ENCODE results near the gene EIF4G3. TPM values are rescaled to one million over a fixed set of nuclear protein-coding genes. Genes with fewer than 3 reads are reported as not detected.
"Not testable (repeated sequence)": the region's sequence is repeated elsewhere in the genome, so short reads cannot be mapped to it uniquely, and the experiment has no call there.

The EIF4G3 gene
- polyA plus RNA-seq, 1 of the 3 experiments (the other 2 are of a cell fraction): 32.0 TPM

GRCh38 chr1:20792196-20792595 is 384.5 kb downstream of the EIF4G3 start (continued):
- TF ChIP-seq CHD2 (IDR thresholded peaks at IDR 0.05; ENCODE audit: low read length, partially characterized antibody) (no peak), TAF1 (IDR thresholded peaks at IDR 0.05; ENCODE audit: borderline replicate concordance, low read depth, low read length) (no peak), RCOR1 (IDR thresholded peaks at IDR 0.05; ENCODE audit: low read length) (no peak), USF2 (IDR thresholded peaks at IDR 0.05; ENCODE audit: borderline replicate concordance, low read depth, low read length) (no peak), RAD21 (IDR thresholded peaks at IDR 0.05; ENCODE audit: low read length) (no peak), ELF1 (IDR thresholded peaks at IDR 0.05) (no peak), GABPA (IDR thresholded peaks at IDR 0.05; ENCODE audit: low read depth) (no peak), FOXM1 (IDR thresholded peaks at IDR 0.05; ENCODE audit: low read depth) (no peak), JUND (IDR thresholded peaks at IDR 0.05) (0 out of 2 replicates have a peak, but pooled peaks have one; percentile 18), POLR2AphosphoS5 (IDR thresholded peaks at IDR 0.05; ENCODE audit: low read depth, low read length) (no peak)

GRCh38 chr1:20790785-20791184 is 385.9 kb downstream of the EIF4G3 start:
- Histone ChIP-seq H3K79me2 (ENCODE audit: insufficient read depth) (peaks cover 7% of the 10 kb centered on the region), H3K27ac (ENCODE audit: low read depth in 2 of 2, low read length in 1 of 2) (no peak overlapping the region), H3K9me3 (no peaks in the 10 kb centered on the region), H3K4me1 (ENCODE audit: control insufficient read depth in 1 of 2, insufficient read depth in 2 of 2, low read depth in 1 of 2, low read length in 1 of 2) (0 out of 4 replicates have a peak, but pooled peaks cover 0 to 6% of the 10 kb centered on the region in 2 experiments), H3K9me2 (no peaks in the 10 kb centered on the region), H3K9ac (no peak overlapping the region), H3K27me3 (ENCODE audit: insufficient read depth) (no peaks in the 10 kb centered on the region), H3K36me3 (replicated peaks in 1 of 2; ENCODE audit: control insufficient read depth in 1 of 2, insufficient read depth in 2 of 2, low read length in 1 of 2) (no peaks in the 10 kb centered on the region), H4K20me1 (ENCODE audit: insufficient read depth) (peaks cover 6% of the 10 kb centered on the region), H3K4me2 (no peak overlapping the region), H2AFZ (ENCODE audit: low read depth) (no peak overlapping the region), H3F3A (replicated peaks; ENCODE audit: insufficient read depth) (peaks cover 33% of the 10 kb centered on the region), H3K4me3 (ENCODE audit: low read depth in 2 of 2, low read length in 1 of 2) (no peak overlapping the region)
- no peak for DNase-seq
- ChIA-PET POLR2A (no interaction called here), CTCF (interaction anchor here (1.2 kb wide), 1 partner anchor 405 kb away, joined by 3 read pairs; no protein-coding TSS in a partner anchor)
- 98% methylated on average over 3 of the region's 3 CpGs for WGBS (ENCODE audit: low lambda C conversion rate)
- TF ChIP-seq NFIC (IDR thresholded peaks at IDR 0.05; ENCODE audit: borderline replicate concordance) (no peak), GATA2 (CRISPR knock-in tag; IDR thresholded peaks at IDR 0.05) (no peak), RAD21 (IDR thresholded peaks at IDR 0.05; ENCODE audit: low read length) (no peak), FOXJ3 (CRISPR knock-in tag; IDR thresholded peaks at IDR 0.05) (no peak), MAX (IDR thresholded peaks at IDR 0.05; ENCODE audit: low read depth) (no peak), TCF12 (IDR thresholded peaks at IDR 0.05) (no peak), EP300 (IDR thresholded peaks at IDR 0.05; ENCODE audit: borderline replicate concordance in 1 of 2, low read depth in 1 of 2, low read length in 1 of 2) (no peak), REST (IDR thresholded peaks at IDR 0.05; ENCODE audit: low read depth, low read length) (no peak), SMC3 (IDR thresholded peaks at IDR 0.05; ENCODE audit: low read depth, low read length) (no peak), ZBTB33 (IDR thresholded peaks at IDR 0.05; ENCODE audit: borderline replicate concordance, low read depth) (no peak), GABPA (IDR thresholded peaks at IDR 0.05; ENCODE audit: low read depth) (no peak), MXI1 (IDR thresholded peaks at IDR 0.05; ENCODE audit: low read depth, low read length) (no peak), ELF1 (IDR thresholded peaks at IDR 0.05) (no peak), YY1 (IDR thresholded peaks at IDR 0.05; ENCODE audit: low read depth) (no peak), RFX5 (IDR thresholded peaks at IDR 0.05; ENCODE audit: low read length) (no peak), NRF1 (IDR thresholded peaks at IDR 0.05; ENCODE audit: low read depth, low read length) (no peak)

GRCh38 chr1:20789598-20789997 is 387.1 kb downstream of the EIF4G3 start:
- 98% methylated on average over 9 of the region's 9 CpGs for WGBS (ENCODE audit: low lambda C conversion rate)
- POLR2A ChIA-PET; DNase-seq; H3K9ac ChIP-seq; H3K27me3 ChIP-seq (ENCODE audit: insufficient read depth); H3K36me3 ChIP-seq (replicated peaks in 1 of 2; ENCODE audit: control insufficient read depth in 1 of 2, insufficient read depth in 2 of 2, low read length in 1 of 2); H3K4me1 ChIP-seq (ENCODE audit: control insufficient read depth in 1 of 2, insufficient read depth in 2 of 2, low read depth in 1 of 2, low read length in 1 of 2); H3K4me3 ChIP-seq (ENCODE audit: low read depth in 2 of 2, low read length in 1 of 2); H3K9me3 ChIP-seq; H3K27ac ChIP-seq (ENCODE audit: low read depth in 2 of 2, low read length in 1 of 2); H3K4me2 ChIP-seq; H3K9me2 ChIP-seq; H2AFZ ChIP-seq (ENCODE audit: low read depth); CTCF ChIA-PET: not testable (repeated sequence)
- H3K79me2 ChIP-seq (ENCODE audit: insufficient read depth): peaks cover 18% of the 10 kb centered on the region
- peaks cover 17% of the 10 kb centered on the region for H4K20me1 ChIP-seq (ENCODE audit: insufficient read depth)
- peaks cover 33% of the 10 kb centered on the region for H3F3A ChIP-seq (replicated peaks; ENCODE audit: insufficient read depth)
